Ishikawa (cell line): ENCODE data around the gene CCNE1.

Experiments
- EP300 ChIP-seq: IDR thresholded peaks from 2 replicates; pipeline ENCODE4 v1.6.1; 2012; ENCODE audit warnings: borderline replicate concordance
- NFIC ChIP-seq: IDR thresholded peaks from 2 replicates; pipeline ENCODE4 v1.6.1; 2012
- RAD21 ChIP-seq: IDR thresholded peaks from 2 replicates; pipeline ENCODE4 v1.6.1; 2012; ENCODE audit warnings: low read depth
- YY1 ChIP-seq: IDR thresholded peaks from 2 replicates; pipeline ENCODE4 v1.6.1; 2012; ENCODE audit warnings: low read depth
- TF ChIP-seq, protein P1 (sequence below): IDR thresholded peaks from 2 replicates; pipeline ENCODE4 v1.6.1; 2012

GRCh38 chr19:29774126-29774525 is 37.7 kb upstream of the CCNE1 start:
- TF ChIP-seq, protein P1, sequence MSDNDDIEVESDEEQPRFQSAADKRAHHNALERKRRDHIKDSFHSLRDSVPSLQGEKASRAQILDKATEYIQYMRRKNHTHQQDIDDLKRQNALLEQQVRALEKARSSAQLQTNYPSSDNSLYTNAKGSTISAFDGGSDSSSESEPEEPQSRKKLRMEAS: no peak
- TF ChIP-seq YY1: no peak
- TF ChIP-seq EP300: no peak
- TF ChIP-seq RAD21: no peak
- no peak for TF ChIP-seq NFIC
